ENCODE measurements around the gene ZNF780B. TPM values are rescaled to one million over a fixed set of nuclear protein-coding genes. Genes with fewer than 3 reads are reported as not detected.

The ZNF780B gene
- total RNA-seq, 4 donors from 2014 or later, result 3.5 to 14.9 (median 5.6) TPM

DNA sequence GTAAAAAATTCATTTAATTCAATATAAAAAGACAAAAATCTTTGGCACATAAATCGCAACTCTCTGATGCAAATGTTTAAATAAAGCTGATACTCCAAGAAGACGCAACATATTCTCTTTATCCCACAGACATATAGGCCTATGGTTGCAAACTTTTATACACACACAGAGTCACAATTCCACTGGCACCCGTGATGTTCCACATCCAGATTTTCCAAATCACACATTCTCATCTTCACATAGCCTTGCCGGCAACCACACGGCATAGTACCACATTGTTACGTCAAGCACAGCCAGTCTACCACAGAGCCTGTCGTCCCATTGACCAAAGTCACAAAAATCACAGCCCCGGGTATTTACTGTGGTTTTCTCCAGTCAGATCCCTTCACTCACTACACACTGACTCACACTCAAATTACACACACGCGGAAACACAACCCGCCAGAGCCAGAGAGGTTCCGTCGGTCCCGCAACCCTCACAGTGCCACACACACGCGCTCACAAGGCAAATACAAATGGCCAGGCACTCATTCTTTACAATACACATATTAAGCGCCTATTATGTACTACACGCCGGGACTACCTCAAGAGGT, 59.7 kb downstream of the ZNF780B start:
- no peaks in the 10 kb centered on the region for H3K27me3 ChIP-seq
- WGBS, 2 donors, result 8 to 11% methylated on average over 14 to 19 of the region's 19 CpGs
- DNase-seq, result no peak
- intact Hi-C loops (cut with DNase I), result no loop called here
- peaks cover 5 to 22% (median 7%) of the 10 kb centered on the region in 3 donors for H3K4me1 ChIP-seq
- peak overlapping the region; percentile 79 to 92 (median 92) for H3K27ac ChIP-seq
- peak overlapping the region; percentile 54 to 87 (median 75) for H3K4me3 ChIP-seq
- H3K9me3 ChIP-seq, result peaks cover 0 to 8% (median 6%) of the 10 kb centered on the region in 3 donors
- peaks cover 0 to 12% (median 0%) of the 10 kb centered on the region in 3 donors for H3K36me3 ChIP-seq
- no peak for TF ChIP-seq POLR2A (IDR thresholded peaks at IDR 0.05)
- TF ChIP-seq, protein P1, sequence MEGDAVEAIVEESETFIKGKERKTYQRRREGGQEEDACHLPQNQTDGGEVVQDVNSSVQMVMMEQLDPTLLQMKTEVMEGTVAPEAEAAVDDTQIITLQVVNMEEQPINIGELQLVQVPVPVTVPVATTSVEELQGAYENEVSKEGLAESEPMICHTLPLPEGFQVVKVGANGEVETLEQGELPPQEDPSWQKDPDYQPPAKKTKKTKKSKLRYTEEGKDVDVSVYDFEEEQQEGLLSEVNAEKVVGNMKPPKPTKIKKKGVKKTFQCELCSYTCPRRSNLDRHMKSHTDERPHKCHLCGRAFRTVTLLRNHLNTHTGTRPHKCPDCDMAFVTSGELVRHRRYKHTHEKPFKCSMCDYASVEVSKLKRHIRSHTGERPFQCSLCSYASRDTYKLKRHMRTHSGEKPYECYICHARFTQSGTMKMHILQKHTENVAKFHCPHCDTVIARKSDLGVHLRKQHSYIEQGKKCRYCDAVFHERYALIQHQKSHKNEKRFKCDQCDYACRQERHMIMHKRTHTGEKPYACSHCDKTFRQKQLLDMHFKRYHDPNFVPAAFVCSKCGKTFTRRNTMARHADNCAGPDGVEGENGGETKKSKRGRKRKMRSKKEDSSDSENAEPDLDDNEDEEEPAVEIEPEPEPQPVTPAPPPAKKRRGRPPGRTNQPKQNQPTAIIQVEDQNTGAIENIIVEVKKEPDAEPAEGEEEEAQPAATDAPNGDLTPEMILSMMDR (IDR thresholded peaks at IDR 0.05), result no peak

DNA sequence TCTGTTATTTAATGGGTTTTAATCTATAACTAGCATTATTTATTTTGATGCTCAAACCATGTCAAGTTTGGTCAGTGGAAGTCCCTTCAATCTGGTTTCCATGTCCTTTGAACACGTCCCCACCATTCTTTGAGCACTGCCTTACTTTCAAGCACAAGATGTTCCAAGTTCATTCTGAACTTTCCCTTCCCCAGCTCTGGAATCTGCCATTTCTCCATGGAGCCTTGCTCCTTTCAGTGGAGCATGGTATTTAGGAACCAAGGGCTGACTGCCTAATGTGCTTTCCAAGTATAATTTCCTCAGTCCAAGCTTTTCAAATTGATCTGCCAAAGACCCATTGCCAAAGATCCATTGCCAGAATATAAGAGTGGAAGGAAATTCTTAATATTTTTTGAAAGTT, 60.2 kb downstream of the ZNF780B start:
- no peak for DNase-seq
- intact Hi-C loops (cut with DNase I), result no loop called here
- WGBS, 2 donors, result 75 to 78% methylated on average over 1 of the region's 1 CpG
- no peak for TF ChIP-seq POLR2A (IDR thresholded peaks at IDR 0.05)
- TF ChIP-seq, protein P1 (IDR thresholded peaks at IDR 0.05), result no peak
- H3K36me3 ChIP-seq, result peaks cover 0 to 12% (median 0%) of the 10 kb centered on the region in 3 donors
- H3K9me3 ChIP-seq, result peaks cover 0 to 8% (median 6%) of the 10 kb centered on the region in 3 donors
- no peaks in the 10 kb centered on the region for H3K27me3 ChIP-seq
- H3K27ac ChIP-seq, result no peak overlapping the region
- peaks cover 5 to 22% (median 7%) of the 10 kb centered on the region in 3 donors for H3K4me1 ChIP-seq
- H3K4me3 ChIP-seq, result peak overlapping the region in 3 of 4 donors; percentile 73 to 87 (median 77)

DNA sequence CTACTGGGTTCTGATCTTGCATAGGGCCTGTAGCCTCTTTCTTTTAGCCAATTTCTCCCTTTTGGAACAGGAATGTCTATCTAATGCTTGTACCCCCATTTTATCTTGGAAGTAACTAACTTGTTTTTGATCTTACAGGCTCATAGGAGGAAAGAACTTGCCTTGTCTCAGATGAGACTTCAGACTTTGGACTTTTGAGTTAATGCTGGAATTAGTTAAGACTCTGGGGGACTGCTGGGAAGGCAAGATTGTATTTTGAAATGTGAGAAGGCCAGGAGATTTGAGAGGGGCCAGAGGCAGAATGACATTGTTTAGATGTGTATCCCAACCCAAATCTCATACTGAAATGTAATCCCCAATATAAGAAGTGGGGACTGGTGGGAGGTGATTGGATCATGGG, 61.7 kb downstream of the ZNF780B start:
- Histone ChIP-seq H3K4me3 (no peak overlapping the region), H3K36me3 (peaks cover 0 to 5% (median 0%) of the 10 kb centered on the region in 3 donors), H3K4me1 (peaks cover 5 to 22% (median 7%) of the 10 kb centered on the region in 3 donors), H3K27me3 (no peaks in the 10 kb centered on the region), H3K9me3 (peaks cover 0 to 8% (median 6%) of the 10 kb centered on the region in 3 donors), H3K27ac (no peak overlapping the region)
- intact Hi-C loops (cut with DNase I), result no loop called here
- DNase-seq, result no peak
- TF ChIP-seq, protein P1 (IDR thresholded peaks at IDR 0.05), result no peak
- TF ChIP-seq POLR2A (IDR thresholded peaks at IDR 0.05), result no peak

DNA sequence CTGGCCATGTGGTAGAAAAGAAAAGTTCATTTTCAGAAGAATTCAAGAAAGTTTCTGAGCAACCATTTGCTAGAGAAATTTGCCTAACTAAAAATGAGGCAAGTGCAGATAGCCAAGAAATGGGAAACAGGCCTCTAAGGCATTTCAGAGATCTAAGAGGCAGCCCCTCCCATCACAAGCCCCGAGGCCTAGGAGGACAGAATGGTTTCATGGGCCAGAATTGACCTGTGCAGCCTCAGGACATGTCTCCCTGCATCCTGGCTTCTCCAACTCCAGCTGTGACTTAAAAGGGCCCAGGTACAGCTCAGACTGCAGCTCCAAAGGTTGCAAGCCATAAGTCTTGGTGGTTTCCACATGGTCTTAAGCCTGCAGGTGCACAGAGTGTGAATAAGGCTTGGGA, 62.4 kb downstream of the ZNF780B start:
- H3K4me3 ChIP-seq, result no peak overlapping the region
- intact Hi-C loops (cut with DNase I), result no loop called here
- H3K36me3 ChIP-seq, result peaks cover 0 to 5% (median 0%) of the 10 kb centered on the region in 3 donors
- no peaks in the 10 kb centered on the region for H3K27me3 ChIP-seq
- peaks cover 0 to 8% (median 6%) of the 10 kb centered on the region in 3 donors for H3K9me3 ChIP-seq
- no peak overlapping the region for H3K27ac ChIP-seq
- no peak for DNase-seq
- WGBS, 2 donors, result 79 to 83% methylated on average over 1 of the region's 1 CpG
- H3K4me1 ChIP-seq, result peaks cover 5 to 22% (median 7%) of the 10 kb centered on the region in 3 donors
- TF ChIP-seq POLR2A (IDR thresholded peaks at IDR 0.05), result no peak
- TF ChIP-seq, protein P1 (IDR thresholded peaks at IDR 0.05), result no peak

DNA sequence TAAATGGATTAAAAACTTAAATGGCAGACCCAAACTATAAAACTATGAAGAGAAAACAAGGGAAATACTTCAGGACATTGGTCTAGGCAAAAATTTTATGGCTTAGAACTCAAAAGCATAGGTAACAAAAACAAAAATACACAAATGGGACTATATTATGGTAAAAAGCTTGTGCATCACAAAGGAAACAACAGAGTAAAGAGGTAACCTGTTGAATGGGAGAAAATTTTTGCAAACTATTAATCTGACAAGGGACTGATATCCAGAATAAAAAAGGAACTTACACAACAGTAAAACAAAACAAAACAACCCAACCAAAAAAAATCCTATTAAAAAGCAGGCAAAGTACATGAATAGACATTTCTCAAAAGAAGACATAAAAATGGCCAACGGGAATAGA, 68.4 kb downstream of the ZNF780B start:
- intact Hi-C loops (cut with DNase I), result no loop called here
- Histone ChIP-seq H3K9me3 (peaks cover 0 to 38% (median 16%) of the 10 kb centered on the region in 3 donors), H3K27ac (no peak overlapping the region), H3K36me3 (peaks cover 0 to 15% (median 0%) of the 10 kb centered on the region in 3 donors), H3K4me1 (no peaks in the 10 kb centered on the region), H3K27me3 (no peaks in the 10 kb centered on the region), H3K4me3 (no peak overlapping the region)
- WGBS, 2 donors, result 79 to 82% methylated on average over 1 of the region's 1 CpG
- TF ChIP-seq, protein P1 (IDR thresholded peaks at IDR 0.05), result no peak
- TF ChIP-seq POLR2A (IDR thresholded peaks at IDR 0.05), result no peak
- no peak for DNase-seq
